RPMI7951 (cell line): ENCODE results near the gene ANO4. TPM values are rescaled to one million over a fixed set of nuclear protein-coding genes. Genes with fewer than 3 reads are reported as not detected.
"Not testable (repeated sequence)": the region's sequence is repeated elsewhere in the genome, so short reads cannot be mapped to it uniquely, and the experiment has no call there.

Experiments used
- DNase-seq: peaks from one replicate; pipeline ENCODE4 v3.0.0-alpha.2; 2012; ENCODE audit warnings: low read depth
- total RNA-seq: library from RNA; depleted of rRNA; stranded (reverse); fragments of >200 nt; shearing (Covaris generic); gene quantifications from 2 replicates; pipeline ENCODE4 v1.2.3, GENCODE V29; 2014

The ANO4 gene
- total RNA-seq, 1 experiment from 2014 or later, result 0.48 TPM

DNA sequence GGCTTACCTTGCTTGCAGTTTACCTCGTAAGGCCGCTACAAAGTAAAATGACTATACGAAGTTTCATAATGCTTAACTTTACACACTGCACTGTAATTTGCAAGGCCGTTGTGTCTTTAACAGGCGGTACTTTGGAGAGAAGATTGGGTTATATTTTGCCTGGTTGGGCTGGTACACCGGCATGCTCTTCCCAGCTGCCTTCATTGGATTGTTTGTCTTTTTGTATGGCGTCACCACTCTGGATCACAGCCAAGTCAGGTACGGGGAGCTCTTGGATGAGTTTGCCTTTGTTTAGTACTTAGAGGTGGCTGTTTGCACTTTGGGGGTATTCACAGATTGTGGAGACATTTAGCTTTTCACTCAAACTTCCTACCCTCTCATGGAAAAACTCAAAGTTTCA, 247.6 kb downstream of the ANO4 start:
- no peak for DNase-seq

DNA sequence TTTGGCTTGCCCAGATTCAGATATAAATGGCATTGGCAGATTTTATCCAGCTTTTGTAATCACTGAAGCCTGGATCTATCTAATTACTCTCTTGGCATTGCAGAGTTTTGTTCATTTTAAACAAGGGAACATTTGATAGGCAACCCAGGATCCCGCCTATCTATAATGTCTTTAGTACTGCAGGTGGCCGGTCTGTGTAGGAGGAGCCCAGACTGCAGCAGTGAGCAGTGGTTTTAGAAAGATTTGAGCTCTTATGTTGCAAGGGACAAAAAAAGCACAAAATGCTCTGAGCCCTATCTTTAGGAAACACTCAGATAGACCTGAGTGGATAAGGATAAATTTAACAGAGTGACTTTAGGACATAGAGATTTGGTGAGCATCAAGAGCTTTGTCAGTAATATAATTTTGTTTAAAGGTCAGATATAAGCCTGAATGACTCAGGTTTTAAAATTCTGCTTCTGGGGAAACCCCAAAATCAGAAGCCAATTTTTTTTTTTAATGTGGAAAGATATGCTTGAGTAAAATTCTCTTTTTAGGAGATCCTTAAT, 250.0 kb downstream of the ANO4 start:
- DNase-seq, result no peak

DNA sequence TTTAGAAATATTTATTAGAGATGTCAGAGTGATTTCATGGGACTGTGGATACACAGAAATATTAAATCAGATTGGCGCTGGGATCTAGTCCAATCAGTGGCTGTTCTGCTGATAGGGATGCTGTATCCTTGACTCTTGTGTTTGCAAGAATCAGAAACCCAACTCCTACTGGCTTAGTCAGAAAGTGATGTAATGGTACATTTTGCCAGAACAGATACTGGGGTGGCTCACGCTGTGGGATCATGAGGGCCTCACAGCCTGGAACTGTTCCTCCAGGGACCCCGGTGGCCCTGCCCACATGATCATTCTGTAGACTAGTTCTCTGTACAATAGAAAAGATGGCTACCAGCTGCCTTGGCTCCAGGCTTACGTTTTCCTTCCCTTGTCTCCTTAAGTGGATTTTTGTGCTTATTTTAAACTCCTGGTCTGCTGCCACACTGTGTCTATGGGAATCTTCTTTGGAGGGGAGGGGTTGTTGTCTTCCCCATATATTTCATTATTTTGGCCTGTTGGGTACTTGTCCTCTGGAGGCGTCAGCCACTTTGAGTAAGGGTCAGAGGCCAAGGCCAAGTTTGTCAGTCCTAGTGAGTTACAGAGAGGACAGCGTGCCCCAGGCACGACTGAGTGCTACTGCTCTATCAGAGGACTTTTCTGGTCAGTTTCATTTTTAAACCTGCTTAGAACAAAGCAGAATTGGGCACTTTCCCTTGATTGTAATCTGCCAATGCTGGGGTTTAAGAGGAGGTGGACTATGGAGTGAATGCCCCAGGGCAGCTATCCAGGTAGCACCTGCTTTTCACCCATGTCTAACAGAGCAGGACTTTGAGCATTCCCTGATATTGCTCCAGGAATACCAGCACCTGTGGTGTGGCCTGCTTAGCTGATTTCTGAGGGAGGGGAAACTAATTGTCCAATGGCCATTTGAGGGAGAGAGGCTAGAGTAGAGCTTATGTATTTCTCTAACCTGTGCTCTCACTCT, 251.2 kb downstream of the ANO4 start:
- DNase-seq, result no peak

DNA sequence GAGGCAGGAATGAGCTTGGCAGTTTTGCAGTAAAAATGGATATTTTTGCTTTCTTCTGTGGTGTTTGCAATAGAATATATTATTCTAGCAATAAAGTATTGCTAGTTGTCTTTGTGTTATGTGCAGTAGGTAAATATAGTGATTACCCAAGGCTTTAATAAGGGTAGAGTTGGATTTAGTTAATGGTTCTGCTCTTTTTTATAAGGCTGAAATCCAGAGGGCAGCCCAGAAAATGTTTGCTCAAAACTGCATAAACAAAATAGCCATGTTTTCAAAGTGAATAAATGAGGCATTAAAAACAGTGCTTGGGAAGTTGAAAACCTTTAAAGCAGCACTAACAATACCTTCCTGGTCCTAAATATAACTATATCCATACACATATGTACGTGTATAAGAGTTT, 253.1 kb downstream of the ANO4 start:
- DNase-seq, result no peak

GRCh38 chr12:101050631-101051030, 256.1 kb downstream of the ANO4 start:
- peak; percentile 7 for DNase-seq

GRCh38 chr12:101051151-101051550, 256.6 kb downstream of the ANO4 start:
- DNase-seq, result no peak

GRCh38 chr12:101051901-101052550, 257.4 kb downstream of the ANO4 start:
- peak; percentile 80 for DNase-seq

GRCh38 chr12:101053203-101053602, 258.6 kb downstream of the ANO4 start:
- no peak for DNase-seq

- no peak for DNase-seq
Measured at GRCh38 chr12:101055940-101056339, 261.4 kb downstream of the ANO4 start.

GRCh38 chr12:101062508-101062907, 267.9 kb downstream of the ANO4 start:
- not testable (repeated sequence) for DNase-seq

DNA sequence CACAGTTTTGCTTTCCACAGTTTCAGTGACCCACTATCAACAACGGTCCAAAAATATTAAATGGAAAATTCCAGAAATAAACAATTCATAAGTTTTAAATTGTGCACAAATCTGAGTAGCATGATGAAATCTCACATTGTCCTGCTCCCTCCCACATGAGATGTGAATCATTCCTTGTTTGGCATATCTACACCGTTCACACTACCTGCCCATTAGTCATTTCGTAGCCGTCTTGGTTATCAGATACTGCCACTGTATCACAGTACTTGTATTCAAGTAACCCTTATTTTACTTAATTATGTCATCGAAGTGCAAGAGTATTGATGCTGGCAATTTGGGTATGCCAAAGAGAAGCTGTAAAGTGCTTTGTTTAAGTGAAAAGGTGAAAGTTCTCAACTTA, 270.1 kb downstream of the ANO4 start:
- no peak for DNase-seq

- no peak for DNase-seq
Measured at GRCh38 chr12:101066489-101066888, 271.9 kb downstream of the ANO4 start.

- DNase-seq, result no peak
Measured at GRCh38 chr12:101068402-101068801, 273.8 kb downstream of the ANO4 start.

DNA sequence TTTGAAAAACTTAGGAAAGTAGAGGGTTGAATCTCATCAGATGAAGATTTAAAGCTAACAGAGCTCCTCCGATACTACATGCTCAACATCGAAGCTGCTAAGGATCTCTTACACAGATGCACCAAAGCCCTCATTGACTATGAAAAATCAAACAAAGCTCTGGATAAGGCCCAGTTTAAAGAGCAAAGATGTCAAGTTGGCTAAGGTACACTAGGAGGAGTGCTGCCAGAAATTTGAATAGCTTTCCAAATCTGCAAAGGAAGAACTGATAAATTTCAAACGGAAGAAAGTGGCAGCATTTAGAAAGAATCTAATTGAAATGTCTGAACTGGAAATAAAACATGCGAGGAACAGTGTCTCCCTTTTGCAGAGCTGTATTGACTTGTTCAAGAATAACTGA, 274.3 kb downstream of the ANO4 start:
- no peak for DNase-seq

GRCh38 chr12:101074940-101075680, 280.5 kb downstream of the ANO4 start:
- DNase-seq, result no peak

DNA sequence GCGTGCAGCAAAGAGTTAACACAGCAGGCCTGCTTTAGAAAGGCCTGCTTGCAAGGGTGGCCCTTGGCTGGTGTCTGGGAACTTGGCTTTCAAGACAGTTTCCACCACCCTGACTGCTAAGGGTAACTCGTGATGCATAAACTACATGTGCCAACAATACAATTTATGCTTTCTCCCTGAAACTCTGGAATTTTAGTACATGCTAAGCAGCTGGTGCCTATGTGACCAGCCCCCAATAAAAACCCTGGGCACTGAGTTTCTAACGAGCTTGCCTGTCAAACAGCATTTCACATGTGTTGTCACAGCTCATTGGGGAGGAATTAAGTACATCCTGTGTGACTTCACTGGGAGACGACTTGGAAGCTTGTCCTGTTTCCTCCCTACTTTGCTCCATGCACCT, 282.3 kb downstream of the ANO4 start:
- peak; percentile 0 for DNase-seq

GRCh38 chr12:101077791-101078528, 283.4 kb downstream of the ANO4 start:
- DNase-seq, result no peak

GRCh38 chr12:101078536-101079285, 284.1 kb downstream of the ANO4 start:
- DNase-seq, result no peak

DNA sequence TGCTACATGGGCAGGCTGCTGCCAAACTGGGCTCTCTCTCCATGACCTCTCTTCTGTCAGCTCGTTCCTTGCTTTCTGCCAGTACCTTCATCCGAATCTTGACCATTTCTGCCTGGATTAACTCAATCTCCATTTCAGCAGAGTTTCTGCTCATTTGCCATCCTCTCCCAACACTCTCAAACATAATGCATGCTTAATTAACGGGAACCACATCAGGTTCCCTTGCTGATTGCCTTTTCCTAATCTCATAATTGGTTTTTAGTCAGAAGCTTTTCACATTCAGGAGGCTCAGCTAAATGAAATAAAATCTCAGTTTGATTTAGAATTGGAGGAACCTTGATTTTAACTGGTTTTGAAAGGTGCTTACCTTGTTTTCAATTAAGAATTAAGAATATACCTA, 288.1 kb downstream of the ANO4 start:
- DNase-seq, result no peak

DNA sequence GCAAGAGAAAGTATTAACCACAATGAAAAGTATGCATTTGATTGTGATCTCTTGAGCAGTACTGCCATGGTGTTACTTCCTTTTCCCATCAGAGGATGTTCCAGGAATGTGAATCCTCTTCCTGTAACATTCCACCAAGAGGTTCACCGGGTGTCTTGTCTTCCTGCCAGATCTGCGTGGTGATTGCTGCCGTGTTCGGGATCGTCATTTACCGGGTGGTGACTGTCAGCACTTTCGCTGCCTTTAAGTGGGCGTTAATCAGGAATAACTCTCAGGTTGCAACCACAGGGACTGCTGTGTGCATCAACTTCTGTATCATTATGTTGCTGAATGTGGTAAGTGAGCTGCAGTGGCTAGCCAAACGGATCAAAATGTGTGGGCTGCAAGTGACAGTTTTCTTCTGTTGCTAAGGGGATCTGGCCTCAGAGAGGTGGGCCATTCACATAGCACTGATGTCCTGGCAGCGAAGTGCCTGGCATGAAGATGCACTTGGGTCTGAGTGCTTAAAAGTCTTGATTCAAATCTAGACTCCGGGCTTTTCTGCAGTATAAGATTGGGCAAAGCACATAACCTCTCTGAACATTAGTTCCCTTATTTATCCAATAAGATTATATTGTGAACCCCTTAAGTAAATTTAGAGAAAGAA, 292.0 kb downstream of the ANO4 start:
- DNase-seq, result peak; percentile 8
